Endothelial cell of umbilical vein (primary cell): Measurements from ENCODE around the gene FES. TPM values are rescaled to one million over a fixed set of nuclear protein-coding genes. Genes with fewer than 3 reads are reported as not detected.
"Not testable (repeated sequence)": the region's sequence is repeated elsewhere in the genome, so short reads cannot be mapped to it uniquely, and the experiment has no call there.

Experiments
- BruUV-seq: library from RNA; stranded (reverse); fragments of 400-500 nt; replicated peaks from 2 replicates; lab custom pipeline; 2021; lab: Mats Ljungman, UMichigan
- CTCF ChIA-PET: fragments of 300-600, 350-600 bp; sonication (Branson Sonifier 250); formaldehyde crosslinking; loops from one replicate; lab custom pipeline; 2021; ENCODE audit warnings: antibody characterized with exemption, inconsistent platforms; lab: Charles Lee
- POLR2A ChIA-PET: fragments of 300-600, 350-600 bp; sonication (Branson Sonifier 250); formaldehyde crosslinking; loops from one replicate; lab custom pipeline; 2021; ENCODE audit warnings: antibody characterized with exemption, inconsistent platforms; lab: Charles Lee
- DNase-seq: peaks from one replicate; pipeline ENCODE4 v3.0.0-alpha.2; 2011; ENCODE audit warnings: low read depth, low spot score
- FAIRE-seq: peaks from 2 replicates; lab custom pipeline; 2011; peaks lifted over from hg19 to GRCh38; lab: Jason Lieb, UNC
- H2AFZ ChIP-seq: 2 replicates; pipeline ENCODE4 v1.6.0; 2012; ENCODE audit warnings: low read depth, low read length, control low read depth, inconsistent platforms
- H3K27ac ChIP-seq: 2 replicates; pipeline ENCODE4 v1.5.1; 2011; ENCODE audit warnings: low read depth, mild to moderate bottlenecking, control low read depth, low read length, moderate library complexity; ENCODE audit not compliant: insufficient read depth
- H3K27me3 ChIP-seq, 2 experiments: 2 replicates each; pipeline versions ENCODE4 v1.6.0 to v1.6.1; 2011; ENCODE audit warnings: low read length in 2 of 2, mixed read lengths in 1 of 2; ENCODE audit not compliant: control insufficient read depth in 2 of 2, insufficient read depth in 2 of 2
- H3K36me3 ChIP-seq, 2 experiments: 2 replicates in 1 of 2; 3 replicates in 1 of 2; pipeline ENCODE4 v1.5.1; 2011; ENCODE audit warnings: low read length in 2 of 2, mild to moderate bottlenecking in 1 of 2, moderate library complexity in 1 of 2; ENCODE audit not compliant: control insufficient read depth in 2 of 2, insufficient read depth in 2 of 2; ENCODE audit errors: extremely low read depth in 1 of 2
- H3K4me1 ChIP-seq: 3 replicates; pipeline ENCODE4 v1.5.1; 2011; ENCODE audit warnings: mild to moderate bottlenecking, low read length; ENCODE audit not compliant: control insufficient read depth, insufficient read depth; ENCODE audit errors: extremely low read depth
- H3K4me2 ChIP-seq: 2 replicates; pipeline ENCODE4 v1.6.1; 2011; ENCODE audit warnings: low read length, control low read depth, mixed read lengths; ENCODE audit not compliant: insufficient read depth
- H3K4me3 ChIP-seq, 3 experiments: fragments of 200-600 bp in 1 of 3; sonication (generic), shearing (Covaris generic) in 1 of 3; replicated peaks in 1 of 3; 2 replicates each; pipeline ENCODE4 v1.5.1; 2011 to 2016; ENCODE audit warnings: control low read depth in 3 of 3, low read length in 3 of 3, mild to moderate bottlenecking in 2 of 3, inconsistent platforms in 1 of 3, low read depth in 1 of 3, moderate library complexity in 1 of 3; ENCODE audit not compliant: insufficient read depth in 1 of 3
- H3K79me2 ChIP-seq: 2 replicates; pipeline ENCODE4 v1.6.0; 2012; ENCODE audit warnings: low read length, inconsistent platforms; ENCODE audit not compliant: control insufficient read depth, insufficient read depth
- H3K9ac ChIP-seq: replicated peaks from 2 replicates; pipeline ENCODE3; 2011; ENCODE audit warnings: low read length, control low read depth; ENCODE audit not compliant: insufficient read depth; ENCODE audit errors: extremely low read depth
- H3K9me1 ChIP-seq: replicated peaks from 3 replicates; pipeline ENCODE4 v1.6.0; 2011; ENCODE audit warnings: mild to moderate bottlenecking, low read length; ENCODE audit not compliant: control insufficient read depth, insufficient read depth; ENCODE audit errors: extremely low read depth
- H3K9me3 ChIP-seq: replicated peaks from 2 replicates; pipeline ENCODE4 v1.5.1; 2012; ENCODE audit warnings: low read length, inconsistent platforms; ENCODE audit not compliant: control insufficient read depth, insufficient read depth
- H4K20me1 ChIP-seq: replicated peaks from 2 replicates; pipeline ENCODE3; 2011; ENCODE audit warnings: mild to moderate bottlenecking, low read length; ENCODE audit not compliant: control insufficient read depth, insufficient read depth; ENCODE audit errors: extremely low read depth
- CTCF ChIP-seq, 2 donors: IDR thresholded peaks; 1 replicate in 1 of 2; 2 replicates in 1 of 2; pipeline ENCODE4 v1.5.1; 2011; ENCODE audit warnings: low read length in 2 of 2, mild to moderate bottlenecking in 2 of 2, moderate library complexity in 2 of 2, control low read depth in 1 of 2, inconsistent platforms in 1 of 2, low read depth in 1 of 2; ENCODE audit not compliant: insufficient read depth in 1 of 2; ENCODE audit errors: extremely low read depth in 1 of 2
- EZH2 ChIP-seq: IDR thresholded peaks from 2 replicates; pipeline ENCODE4 v1.6.1; 2012; ENCODE audit warnings: borderline replicate concordance, low read depth, mild to moderate bottlenecking, moderate library complexity, low read length, inconsistent platforms; ENCODE audit not compliant: severe bottlenecking
- FOS ChIP-seq: IDR thresholded peaks from 2 replicates; pipeline ENCODE4 v1.6.1; 2011; ENCODE audit warnings: mild to moderate bottlenecking, low read length, moderate library complexity, borderline replicate concordance; ENCODE audit not compliant: insufficient read depth
- JUN ChIP-seq: IDR thresholded peaks from 2 replicates; pipeline ENCODE4 v1.6.1; 2011; ENCODE audit warnings: borderline replicate concordance, low read depth; ENCODE audit not compliant: insufficient read length, insufficient read depth
- dilution Hi-C: fragments of 300-500 bp; cut with MboI; formaldehyde crosslinking; loops from one replicate; pipeline ENCODE4 v1.15.0; 2019; ENCODE audit warnings: low sequenced_read_pairs; ENCODE audit not compliant: extremely low pct_ligation_motif_present
- intact Hi-C: fragments of 100-400 bp; cut with micrococcal nuclease; formaldehyde crosslinking; loops from one replicate; pipeline ENCODE4 v1.10.0; 2022
- polyA plus RNA-seq, 4 experiments: library from polyadenylated mRNA; depleted of rRNA in 3 of 4; stranded (reverse) in 3 of 4; unstranded in 1 of 4; fragments of >200 nt; gene quantifications; 2 replicates each; pipeline versions ENCODE4 v1.2.1 to v1.2.3, GENCODE V29; 2011 to 2012; ENCODE audit warnings: missing spikeins in 1 of 4
- total RNA-seq: library from RNA; stranded (reverse); gene quantifications from 2 replicates; pipeline ENCODE4 v1.2.3, GENCODE V29; 2021

FES gene
- total and polyA plus RNA-seq, 2 donors (not counting 3 experiments of a cell fraction or from before 2014, with no cell fraction given), result 41.5 to 58.1 TPM

- no peak overlapping the region for H3K9ac ChIP-seq
- DNase-seq, result no peak
- intact Hi-C loops (no loop called here), dilution Hi-C loops (no loop called here)
- BruUV-seq, result no TSS peak
- no peaks in the 10 kb centered on the region for H4K20me1 ChIP-seq
- no peaks in the 10 kb centered on the region for H3K79me2 ChIP-seq
- no peaks in the 10 kb centered on the region for H3K4me1 ChIP-seq
- no peaks in the 10 kb centered on the region for H3K9me1 ChIP-seq
- no peak overlapping the region for H3K27ac ChIP-seq
- ChIA-PET POLR2A (no interaction called here), CTCF (interaction anchor here (0.7 to 1.0 kb wide), 2 partner anchors 15 to 219 kb away, joined by 3 read pairs; no protein-coding TSS in a partner anchor)
- H3K4me2 ChIP-seq, result no peak overlapping the region
- no peaks in the 10 kb centered on the region for H3K27me3 ChIP-seq
- H3K36me3 ChIP-seq, result no peaks in the 10 kb centered on the region
- FAIRE-seq, result no peak
- H3K4me3 ChIP-seq, result no peak overlapping the region
- no peaks in the 10 kb centered on the region for H3K9me3 ChIP-seq
- TF ChIP-seq EZH2 (no peak), JUN (no peak)
- H2AFZ ChIP-seq, result no peak overlapping the region
Observed at GRCh38 chr15:90844696-90845095, 39.6 kb upstream of the FES start.

DNA sequence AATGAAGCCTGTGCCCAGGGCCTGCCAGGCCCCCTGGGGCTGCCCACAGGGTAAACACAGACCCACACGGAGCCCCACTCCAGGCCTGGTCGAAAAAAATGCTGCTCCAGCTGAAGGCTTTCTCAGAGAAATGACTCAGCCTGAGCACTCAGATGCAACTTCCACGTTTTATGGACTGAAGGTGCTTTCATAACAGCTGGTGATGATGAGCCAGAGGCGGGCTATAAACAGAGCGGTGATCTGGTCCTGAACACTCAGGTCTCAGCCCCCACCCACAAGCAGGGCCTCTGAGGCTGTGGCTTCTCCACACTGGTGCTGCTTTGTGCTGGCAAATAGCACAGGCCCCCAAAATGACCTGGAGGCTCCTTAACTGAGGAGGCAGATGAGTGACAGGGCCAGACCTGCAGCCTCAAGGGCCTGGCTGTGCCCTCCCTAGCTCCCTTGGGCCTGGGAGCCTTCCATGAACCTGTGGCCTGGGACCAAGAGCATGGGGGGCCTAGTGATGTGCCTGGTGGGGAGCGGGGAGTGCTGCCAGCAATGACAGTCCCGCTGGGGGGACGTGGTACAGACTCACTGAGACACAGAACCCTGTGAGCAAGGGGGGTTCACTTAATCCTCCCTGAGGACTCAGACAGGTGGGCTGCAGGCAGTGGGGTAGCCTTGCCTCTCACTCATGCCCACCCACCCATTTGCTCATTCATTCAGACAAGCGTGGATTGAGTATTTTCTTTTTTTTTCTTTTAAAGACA lies 38.9 kb upstream of the FES start:
- H2AFZ ChIP-seq, result no peak overlapping the region

GRCh38 chr15:90849424-90849823 lies 34.9 kb upstream of the FES start:
- H3K4me3 ChIP-seq, POLR2A ChIA-PET, H2AFZ ChIP-seq, H3K9me1 ChIP-seq, H3K9ac ChIP-seq, H3K27me3 ChIP-seq, dilution Hi-C loops, H4K20me1 ChIP-seq, H3K4me2 ChIP-seq, H3K4me1 ChIP-seq, BruUV-seq, intact Hi-C loops, CTCF ChIA-PET, H3K36me3 ChIP-seq, FAIRE-seq, H3K27ac ChIP-seq, H3K79me2 ChIP-seq, DNase-seq, H3K9me3 ChIP-seq: not testable (repeated sequence)

More for the DNA sequence above, 38.9 kb upstream of the FES start:
- dilution Hi-C loops (no loop called here), intact Hi-C loops (no loop called here)
- no peak overlapping the region for H3K4me3 ChIP-seq
- H3K36me3 ChIP-seq, result no peaks in the 10 kb centered on the region
- H3K9me3 ChIP-seq, result no peaks in the 10 kb centered on the region
- H3K27me3 ChIP-seq, result no peaks in the 10 kb centered on the region
- no peaks in the 10 kb centered on the region for H3K79me2 ChIP-seq
- no peaks in the 10 kb centered on the region for H3K9me1 ChIP-seq
- H3K4me2 ChIP-seq, result no peak overlapping the region
- CTCF ChIA-PET, result interaction anchor here (1.0 kb wide), 1 partner anchor 14 kb away, joined by 3 read pairs; no protein-coding TSS in a partner anchor
- H3K9ac ChIP-seq, result no peak overlapping the region
- H3K4me1 ChIP-seq, result no peaks in the 10 kb centered on the region
- H3K27ac ChIP-seq, result no peak overlapping the region
- BruUV-seq, result no TSS peak
- DNase-seq (no peak), FAIRE-seq (no peak)
- peak; percentile 34 for TF ChIP-seq FOS
- TF ChIP-seq CTCF (IDR thresholded peaks at IDR 0.05; ENCODE audit: extremely low read depth in 1 of 2, insufficient read depth in 1 of 2, low read depth in 1 of 2, low read length in 2 of 2), result no peak
- POLR2A ChIA-PET, result no interaction called here
- H4K20me1 ChIP-seq, result no peaks in the 10 kb centered on the region
